ENCODE results near the gene TRMO. TPM values are rescaled to one million over a fixed set of nuclear protein-coding genes. Genes with fewer than 3 reads are reported as not detected.

The TRMO gene
- total RNA-seq, 3 donors from 2014 or later = 14.9 to 15.3 (median 14.9) TPM

DNA sequence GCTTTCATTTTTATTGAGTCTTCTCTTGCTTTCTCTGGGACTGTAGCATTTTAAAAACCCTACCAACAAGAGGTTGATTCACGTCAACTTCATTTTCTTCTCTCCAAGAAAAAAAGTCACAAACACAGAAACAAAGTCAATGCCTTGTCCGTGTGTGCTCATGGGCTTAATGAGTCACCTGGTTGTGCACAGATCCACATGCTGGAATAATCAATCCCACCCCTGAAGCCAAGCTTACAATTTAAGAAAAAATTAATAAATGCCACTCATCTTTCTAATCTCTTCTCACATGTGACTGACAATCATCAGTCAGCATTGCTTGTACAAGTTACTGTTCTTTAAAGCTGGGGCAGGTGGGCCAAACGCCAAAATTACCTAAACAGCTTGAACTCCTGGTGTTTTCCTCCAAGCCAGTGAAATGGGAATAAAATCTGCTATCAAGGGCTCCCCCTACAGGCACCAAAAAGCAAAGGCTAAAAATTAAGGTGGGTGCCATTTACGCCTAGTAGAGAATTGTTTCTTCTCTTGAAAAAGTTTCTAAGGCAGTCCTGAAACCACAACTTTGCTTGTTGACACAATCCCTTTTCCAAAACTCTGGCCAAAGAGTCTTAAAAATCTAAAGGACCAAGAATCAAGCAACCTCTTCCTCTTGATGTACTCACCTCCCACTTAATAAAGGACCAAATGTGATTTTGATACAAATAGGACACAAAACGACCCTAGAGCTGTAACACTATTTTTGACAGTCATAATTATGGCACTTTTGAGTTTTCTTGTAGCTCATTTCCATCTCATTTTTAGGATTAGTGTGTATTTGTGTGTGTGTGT is 21.3 kb downstream of the TRMO start:
- no peaks in the 10 kb centered on the region for H3K36me3 ChIP-seq (ENCODE audit: low read depth)
- intact Hi-C loops (cut with DNase I, micrococcal nuclease) = loop anchor here (10.0 kb wide), 1 partner anchor 186 kb away; no protein-coding TSS in a partner anchor
- TF ChIP-seq, protein P1, sequence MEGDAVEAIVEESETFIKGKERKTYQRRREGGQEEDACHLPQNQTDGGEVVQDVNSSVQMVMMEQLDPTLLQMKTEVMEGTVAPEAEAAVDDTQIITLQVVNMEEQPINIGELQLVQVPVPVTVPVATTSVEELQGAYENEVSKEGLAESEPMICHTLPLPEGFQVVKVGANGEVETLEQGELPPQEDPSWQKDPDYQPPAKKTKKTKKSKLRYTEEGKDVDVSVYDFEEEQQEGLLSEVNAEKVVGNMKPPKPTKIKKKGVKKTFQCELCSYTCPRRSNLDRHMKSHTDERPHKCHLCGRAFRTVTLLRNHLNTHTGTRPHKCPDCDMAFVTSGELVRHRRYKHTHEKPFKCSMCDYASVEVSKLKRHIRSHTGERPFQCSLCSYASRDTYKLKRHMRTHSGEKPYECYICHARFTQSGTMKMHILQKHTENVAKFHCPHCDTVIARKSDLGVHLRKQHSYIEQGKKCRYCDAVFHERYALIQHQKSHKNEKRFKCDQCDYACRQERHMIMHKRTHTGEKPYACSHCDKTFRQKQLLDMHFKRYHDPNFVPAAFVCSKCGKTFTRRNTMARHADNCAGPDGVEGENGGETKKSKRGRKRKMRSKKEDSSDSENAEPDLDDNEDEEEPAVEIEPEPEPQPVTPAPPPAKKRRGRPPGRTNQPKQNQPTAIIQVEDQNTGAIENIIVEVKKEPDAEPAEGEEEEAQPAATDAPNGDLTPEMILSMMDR (IDR thresholded peaks at IDR 0.05) = peak; percentile 32
- DNase-seq (peak in 1 of 3 donors; percentile 47), ATAC-seq (peak; percentile 55)
- no peaks in the 10 kb centered on the region for H3K9me3 ChIP-seq
- H3K4me3 ChIP-seq = no peak overlapping the region
- no peaks in the 10 kb centered on the region for H3K4me1 ChIP-seq (ENCODE audit: low read depth)

DNA sequence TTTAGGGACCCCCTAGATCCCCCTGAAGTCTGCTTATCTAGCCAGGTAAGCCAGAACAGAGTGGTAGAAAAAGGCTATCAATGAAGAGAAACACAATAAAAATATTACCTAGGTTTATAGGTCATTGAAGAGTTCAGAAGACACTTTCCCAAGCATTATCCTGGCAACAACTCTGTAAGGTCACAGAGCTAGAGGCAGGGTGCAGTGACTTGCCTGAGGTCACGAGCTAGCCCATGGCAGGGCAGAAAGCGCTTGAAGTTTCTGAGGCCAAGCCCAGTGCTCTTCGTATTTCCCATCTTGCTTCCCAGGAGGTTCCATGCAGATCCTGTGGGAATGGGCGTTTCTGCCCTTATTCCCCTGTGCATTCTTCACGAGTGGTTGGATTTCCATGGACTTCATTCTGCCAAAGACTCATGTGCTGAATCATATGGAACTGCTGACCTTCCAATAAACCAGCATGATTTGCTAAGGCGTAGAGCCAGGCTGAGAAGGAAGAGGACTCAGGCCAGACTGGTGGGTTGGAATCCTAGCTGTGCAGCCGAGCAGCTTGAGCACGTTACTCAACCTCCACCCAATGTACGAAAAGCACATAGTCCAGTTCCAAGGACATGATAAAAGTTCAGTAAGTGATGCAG is 22.1 kb downstream of the TRMO start:
- TF ChIP-seq, protein P1 (IDR thresholded peaks at IDR 0.05) = no peak
- intact Hi-C loops (cut with DNase I, micrococcal nuclease) = loop anchor here (10.0 kb wide), 1 partner anchor 185 kb away; no protein-coding TSS in a partner anchor
- Histone ChIP-seq H3K9me3 (no peaks in the 10 kb centered on the region), H3K4me3 (no peak overlapping the region), H3K4me1 (ENCODE audit: low read depth) (no peaks in the 10 kb centered on the region), H3K36me3 (ENCODE audit: low read depth) (no peaks in the 10 kb centered on the region)
- DNase-seq (no peak), ATAC-seq (no peak)

DNA sequence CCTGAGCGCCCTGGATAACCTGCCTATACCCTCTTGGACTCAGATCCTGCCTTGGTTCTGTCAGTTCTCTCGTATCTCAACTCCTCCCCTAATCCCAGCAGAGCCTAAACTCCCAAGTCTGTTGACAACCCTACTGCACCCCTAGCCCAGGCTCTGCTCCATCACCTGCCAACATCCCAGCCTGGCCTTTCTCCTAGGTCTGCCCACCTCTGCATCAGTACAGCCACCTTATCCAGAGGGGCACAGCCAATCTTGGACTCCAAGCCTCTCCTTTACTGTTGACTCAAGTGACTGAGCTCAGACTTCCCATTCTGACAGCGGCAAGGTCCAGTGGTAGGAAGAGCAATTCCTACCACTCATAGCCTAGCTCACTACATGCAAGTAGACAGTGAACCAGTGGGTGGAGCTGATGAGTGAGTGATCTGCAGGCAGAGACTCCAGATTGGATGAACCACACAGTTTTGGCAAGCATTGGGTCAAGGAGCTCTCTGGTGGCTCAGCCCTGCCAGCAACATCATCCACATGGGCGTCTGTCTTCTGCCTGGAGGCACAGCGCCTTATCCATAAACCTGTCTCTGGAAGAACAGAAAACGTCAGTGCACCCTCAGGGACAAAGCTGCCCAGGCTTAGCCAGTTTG is 26.5 kb downstream of the TRMO start:
- Histone ChIP-seq H3K36me3 (ENCODE audit: low read depth) (no peaks in the 10 kb centered on the region), H3K9me3 (no peaks in the 10 kb centered on the region), H3K4me1 (ENCODE audit: low read depth) (no peaks in the 10 kb centered on the region), H3K4me3 (no peak overlapping the region)
- ATAC-seq (peak; percentile 53), DNase-seq (no peak)
- intact Hi-C loops (cut with DNase I, micrococcal nuclease) = no loop called here
- TF ChIP-seq, protein P1 (IDR thresholded peaks at IDR 0.05) = no peak

DNA sequence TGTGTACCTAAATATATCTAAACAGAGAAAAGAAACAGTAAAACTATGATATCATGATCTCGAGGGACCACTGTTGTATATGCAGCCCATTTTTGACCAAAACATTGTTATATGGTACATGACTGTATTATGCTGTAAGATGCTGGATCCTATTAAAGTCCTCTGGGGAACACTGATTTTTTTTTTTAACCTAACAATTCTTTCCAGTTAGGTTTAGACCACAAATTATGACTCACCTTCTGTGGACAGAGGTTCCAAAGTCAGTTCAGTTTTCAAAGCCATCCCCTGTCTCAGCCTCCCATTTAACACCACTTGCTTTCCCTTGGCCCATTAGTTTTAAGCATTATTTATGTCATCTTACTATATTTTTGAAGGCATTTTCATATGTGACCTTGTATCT is 27.1 kb downstream of the TRMO start:
- no peaks in the 10 kb centered on the region for H3K9me3 ChIP-seq
- H3K4me1 ChIP-seq (ENCODE audit: low read depth) = no peaks in the 10 kb centered on the region
- H3K36me3 ChIP-seq (ENCODE audit: low read depth) = no peaks in the 10 kb centered on the region
- DNase-seq = no peak
- intact Hi-C loops (cut with DNase I, micrococcal nuclease) = no loop called here
- no peak for ATAC-seq
- TF ChIP-seq, protein P1 (IDR thresholded peaks at IDR 0.05) = no peak
- no peak overlapping the region for H3K4me3 ChIP-seq

DNA sequence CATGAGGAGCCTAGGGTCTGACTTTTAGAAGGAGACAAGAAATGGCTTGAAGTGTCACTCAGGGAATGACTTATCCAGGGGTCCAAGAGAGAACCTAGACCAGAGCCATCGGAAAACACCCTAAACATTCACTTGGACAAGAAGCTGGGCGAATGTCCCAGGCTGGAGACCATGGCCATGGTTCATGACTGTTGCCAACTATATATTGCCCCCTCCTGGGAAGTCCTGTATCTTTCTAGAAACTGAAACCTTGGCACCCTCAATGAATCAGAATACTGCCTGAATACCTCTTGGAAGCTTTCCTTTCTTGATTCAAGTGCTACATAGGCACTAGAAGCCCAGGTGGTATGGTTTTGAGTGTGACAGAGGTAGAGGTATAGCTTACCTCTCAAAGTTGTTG is 29.9 kb downstream of the TRMO start:
- Histone ChIP-seq H3K36me3 (ENCODE audit: low read depth) (no peaks in the 10 kb centered on the region), H3K9me3 (no peaks in the 10 kb centered on the region), H3K4me3 (no peak overlapping the region), H3K4me1 (ENCODE audit: low read depth) (no peaks in the 10 kb centered on the region)
- ATAC-seq (no peak), DNase-seq (no peak)
- TF ChIP-seq, protein P1 (IDR thresholded peaks at IDR 0.05) = no peak
- intact Hi-C loops (cut with DNase I, micrococcal nuclease) = no loop called here

Data from mucosa of descending colon (tissue), 3 donors.